ENCODE measurements around the gene SERPINA3. TPM values are rescaled to one million over a fixed set of nuclear protein-coding genes. Genes with fewer than 3 reads are reported as not detected.

SERPINA3 gene
- total and polyA plus RNA-seq, 2 donors (not counting 1 experiment from before 2014, with no cell fraction given) = 0.47 to 0.50 TPM

DNA sequence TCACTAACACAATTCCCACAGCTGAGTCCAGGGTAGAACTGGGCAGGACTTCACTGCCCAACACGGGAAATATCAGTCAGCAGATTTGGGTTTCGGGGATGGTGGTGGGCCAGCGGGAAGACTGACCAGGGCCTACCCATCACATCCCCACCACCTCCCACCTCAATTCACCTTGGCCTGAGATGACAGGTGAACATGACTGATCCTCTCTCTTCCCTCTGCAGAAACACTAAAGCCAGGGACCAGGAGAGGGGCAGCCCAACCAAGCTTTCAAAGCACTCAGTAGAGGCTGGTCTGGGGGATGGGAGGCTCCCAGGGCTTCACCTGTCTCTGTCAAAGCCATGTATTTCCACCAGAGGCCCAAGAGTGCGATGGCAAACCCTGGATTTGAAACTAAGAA, 28.6 kb upstream of the SERPINA3 start:
- no peak overlapping the region for H3K4me2 ChIP-seq (ENCODE audit: extremely low read depth, insufficient read depth, low read length)
- H3K79me2 ChIP-seq (ENCODE audit: control insufficient read depth, insufficient read depth, low read length) = no peaks in the 10 kb centered on the region
- no peak overlapping the region for H3K9ac ChIP-seq (ENCODE audit: insufficient read depth, low read length)
- H2AFZ ChIP-seq (ENCODE audit: low read length) = no peak overlapping the region
- no peaks in the 10 kb centered on the region for H3K36me3 ChIP-seq (ENCODE audit: control insufficient read depth, insufficient read depth, low read length)
- no peak overlapping the region for H3K4me3 ChIP-seq (replicated peaks in 1 of 4; ENCODE audit: control extremely low read depth in 1 of 4, insufficient read depth in 1 of 4, low read depth in 3 of 4, low read length in 4 of 4)
- DNase-seq (ENCODE audit: low read depth in 2 of 2) = no peak
- H3K27ac ChIP-seq (ENCODE audit: insufficient read depth, low read length) = no peak overlapping the region
- H3K4me1 ChIP-seq (ENCODE audit: control insufficient read depth, extremely low read depth, insufficient read depth, low read length) = no peaks in the 10 kb centered on the region
- no peaks in the 10 kb centered on the region for H3K9me3 ChIP-seq (ENCODE audit: control insufficient read depth, insufficient read depth, low read depth, low read length)
- TF ChIP-seq EZH2 (IDR thresholded peaks at IDR 0.05; ENCODE audit: low read length, missing control alignments) (no peak), CTCF (conservative IDR thresholded peaks at IDR 0.05 in 1 of 2, IDR thresholded peaks at IDR 0.05 in 1 of 2; ENCODE audit: low read depth in 1 of 2, low read length in 2 of 2) (no peak)
- H3K27me3 ChIP-seq (ENCODE audit: control insufficient read depth, insufficient read depth, low read length) = no peaks in the 10 kb centered on the region
- H4K20me1 ChIP-seq (ENCODE audit: control insufficient read depth, extremely low read depth, insufficient read depth, low read length) = no peaks in the 10 kb centered on the region

DNA sequence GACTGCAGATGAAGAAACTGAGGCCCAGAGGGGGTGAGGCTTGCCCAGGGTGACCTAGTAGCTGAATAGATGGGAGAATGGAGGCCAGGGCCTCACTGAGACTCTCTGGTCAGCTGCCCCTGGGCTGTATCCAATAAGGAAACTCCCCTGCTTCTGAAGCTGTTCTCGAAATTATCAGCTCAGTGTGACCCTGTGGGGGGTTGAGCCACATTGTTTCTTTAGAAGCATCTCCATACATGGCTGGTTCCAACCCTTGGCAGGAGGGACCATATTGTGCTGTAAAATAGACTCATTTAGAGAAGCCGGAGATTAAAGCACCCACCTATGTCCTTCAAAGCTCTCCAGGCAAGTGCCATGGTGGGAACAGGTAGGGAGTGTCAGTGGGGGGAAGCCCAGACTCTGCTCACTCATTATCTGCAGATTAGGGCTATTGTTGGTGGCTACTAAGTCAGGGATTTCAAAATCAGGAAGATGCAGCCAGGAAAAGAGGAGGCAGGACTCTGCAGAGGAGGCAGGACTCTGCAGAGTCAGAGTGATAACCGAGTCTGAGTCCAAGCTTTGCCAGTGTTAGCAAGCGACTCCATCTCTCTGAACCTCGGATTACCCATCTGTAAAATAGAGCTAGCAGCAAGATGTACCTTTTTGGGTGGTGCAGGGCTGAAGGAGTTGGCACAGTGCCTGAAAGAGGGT, 27.5 kb upstream of the SERPINA3 start:
- H3K27me3 ChIP-seq (ENCODE audit: control insufficient read depth, insufficient read depth, low read length) = no peaks in the 10 kb centered on the region
- H3K4me2 ChIP-seq (ENCODE audit: extremely low read depth, insufficient read depth, low read length) = no peak overlapping the region
- no peaks in the 10 kb centered on the region for H4K20me1 ChIP-seq (ENCODE audit: control insufficient read depth, extremely low read depth, insufficient read depth, low read length)
- H2AFZ ChIP-seq (ENCODE audit: low read length) = no peak overlapping the region
- no peak for DNase-seq (ENCODE audit: low read depth in 2 of 2)
- H3K9me3 ChIP-seq (ENCODE audit: control insufficient read depth, insufficient read depth, low read depth, low read length) = no peaks in the 10 kb centered on the region
- no peaks in the 10 kb centered on the region for H3K36me3 ChIP-seq (ENCODE audit: control insufficient read depth, insufficient read depth, low read length)
- no peak overlapping the region for H3K27ac ChIP-seq (ENCODE audit: insufficient read depth, low read length)
- no peaks in the 10 kb centered on the region for H3K79me2 ChIP-seq (ENCODE audit: control insufficient read depth, insufficient read depth, low read length)
- TF ChIP-seq EZH2 (IDR thresholded peaks at IDR 0.05; ENCODE audit: low read length, missing control alignments) = no peak
- TF ChIP-seq CTCF (conservative IDR thresholded peaks at IDR 0.05 in 1 of 2, IDR thresholded peaks at IDR 0.05 in 1 of 2; ENCODE audit: low read depth in 1 of 2, low read length in 2 of 2) = no peak
- H3K4me3 ChIP-seq (replicated peaks in 1 of 4; ENCODE audit: control extremely low read depth in 1 of 4, insufficient read depth in 1 of 4, low read depth in 3 of 4, low read length in 4 of 4) = no peak overlapping the region
- H3K9ac ChIP-seq (ENCODE audit: insufficient read depth, low read length) = no peak overlapping the region
- no peaks in the 10 kb centered on the region for H3K4me1 ChIP-seq (ENCODE audit: control insufficient read depth, extremely low read depth, insufficient read depth, low read length)

DNA sequence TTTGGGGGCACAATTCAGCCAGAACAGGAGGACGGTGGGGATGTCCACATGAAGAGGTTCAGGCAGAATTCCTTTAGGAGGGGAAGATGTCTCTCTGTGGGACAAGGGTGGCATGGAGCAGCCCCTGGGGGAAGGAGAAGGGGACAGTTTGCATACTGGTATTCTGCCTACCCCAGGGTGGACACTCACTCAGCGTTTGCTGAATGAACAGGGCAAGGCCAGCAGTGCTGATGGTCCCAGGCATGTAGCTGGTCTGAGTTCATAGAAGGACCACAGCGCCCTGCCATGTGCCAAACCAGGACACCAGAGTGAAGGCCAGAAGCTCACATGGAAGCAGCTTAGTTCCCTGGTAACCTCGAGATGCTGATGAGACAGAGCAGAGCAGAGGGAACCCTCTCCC, 25.6 kb upstream of the SERPINA3 start:
- Histone ChIP-seq H4K20me1 (ENCODE audit: control insufficient read depth, extremely low read depth, insufficient read depth, low read length) (no peaks in the 10 kb centered on the region), H3K9me3 (ENCODE audit: control insufficient read depth, insufficient read depth, low read depth, low read length) (no peaks in the 10 kb centered on the region), H3K4me2 (ENCODE audit: extremely low read depth, insufficient read depth, low read length) (no peak overlapping the region), H2AFZ (ENCODE audit: low read length) (no peak overlapping the region), H3K9ac (ENCODE audit: insufficient read depth, low read length) (no peak overlapping the region), H3K27me3 (ENCODE audit: control insufficient read depth, insufficient read depth, low read length) (no peaks in the 10 kb centered on the region), H3K4me1 (ENCODE audit: control insufficient read depth, extremely low read depth, insufficient read depth, low read length) (no peaks in the 10 kb centered on the region), H3K27ac (ENCODE audit: insufficient read depth, low read length) (no peak overlapping the region), H3K4me3 (replicated peaks in 1 of 4; ENCODE audit: control extremely low read depth in 1 of 4, insufficient read depth in 1 of 4, low read depth in 3 of 4, low read length in 4 of 4) (no peak overlapping the region), H3K36me3 (ENCODE audit: control insufficient read depth, insufficient read depth, low read length) (no peaks in the 10 kb centered on the region), H3K79me2 (ENCODE audit: control insufficient read depth, insufficient read depth, low read length) (no peaks in the 10 kb centered on the region)
- DNase-seq (ENCODE audit: low read depth in 2 of 2) = no peak
- no peak for TF ChIP-seq EZH2 (IDR thresholded peaks at IDR 0.05; ENCODE audit: low read length, missing control alignments)
- TF ChIP-seq CTCF (conservative IDR thresholded peaks at IDR 0.05 in 1 of 2, IDR thresholded peaks at IDR 0.05 in 1 of 2; ENCODE audit: low read depth in 1 of 2, low read length in 2 of 2) = no peak
